Stimulated activated CD8-positive, alpha-beta memory T cell treated with anti-CD3 and anti-CD28 coated beads, Interleukin-12 subunit alpha, Interleukin-12 subunit beta, amount 100 ng/mL, for 1 hour (primary cell): Measurements from ENCODE around the gene AIP.
A peak's percentile ranks its signal among the peaks of the same experiment; 100 is the strongest.

Experiments
- DNase-seq: peaks from one replicate; pipeline ENCODE4 v3.0.0-alpha.2; 2020; ENCODE audit warnings: low read depth

AIP gene

DNA sequence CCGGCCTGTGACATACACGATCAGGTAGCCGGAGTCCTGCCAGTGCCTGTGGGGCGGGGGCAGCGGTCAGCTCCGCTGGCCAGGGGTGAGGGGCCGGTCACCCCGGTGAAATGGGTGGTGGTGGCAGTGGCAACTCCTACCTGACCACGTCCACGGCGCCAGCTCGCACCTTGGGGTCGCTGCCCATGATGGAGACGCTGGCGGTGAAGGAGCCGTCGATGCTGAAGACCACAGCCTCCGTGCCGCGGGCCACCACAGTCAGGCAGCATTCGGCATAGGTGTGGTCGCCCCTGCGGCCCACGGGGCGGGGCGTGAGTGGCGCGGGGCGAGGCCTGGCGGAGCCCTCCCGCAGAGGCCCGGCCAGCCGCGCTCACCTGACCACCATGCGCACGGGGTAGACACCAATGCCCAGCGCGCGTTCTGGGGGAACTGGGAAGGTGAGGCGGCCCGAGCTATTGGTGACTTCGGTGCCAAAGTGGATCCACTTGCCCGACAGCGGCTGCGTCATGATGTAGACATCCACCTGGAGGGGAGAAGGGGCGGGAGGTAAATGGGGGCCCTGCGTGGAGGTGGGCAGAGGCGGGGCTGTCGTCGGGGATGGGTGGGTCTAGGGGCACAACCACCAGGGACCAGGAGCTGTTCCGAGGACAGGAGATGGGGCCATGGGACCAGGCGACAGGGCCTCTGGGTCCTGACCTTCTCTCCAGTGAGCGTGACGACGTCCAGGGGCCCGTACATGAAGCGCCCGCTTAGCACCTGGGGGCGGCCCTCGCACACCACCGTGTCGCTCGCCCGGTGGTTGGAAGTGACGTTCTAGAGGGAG, 10.9 kb downstream of the AIP start:
- no peak for DNase-seq

DNA sequence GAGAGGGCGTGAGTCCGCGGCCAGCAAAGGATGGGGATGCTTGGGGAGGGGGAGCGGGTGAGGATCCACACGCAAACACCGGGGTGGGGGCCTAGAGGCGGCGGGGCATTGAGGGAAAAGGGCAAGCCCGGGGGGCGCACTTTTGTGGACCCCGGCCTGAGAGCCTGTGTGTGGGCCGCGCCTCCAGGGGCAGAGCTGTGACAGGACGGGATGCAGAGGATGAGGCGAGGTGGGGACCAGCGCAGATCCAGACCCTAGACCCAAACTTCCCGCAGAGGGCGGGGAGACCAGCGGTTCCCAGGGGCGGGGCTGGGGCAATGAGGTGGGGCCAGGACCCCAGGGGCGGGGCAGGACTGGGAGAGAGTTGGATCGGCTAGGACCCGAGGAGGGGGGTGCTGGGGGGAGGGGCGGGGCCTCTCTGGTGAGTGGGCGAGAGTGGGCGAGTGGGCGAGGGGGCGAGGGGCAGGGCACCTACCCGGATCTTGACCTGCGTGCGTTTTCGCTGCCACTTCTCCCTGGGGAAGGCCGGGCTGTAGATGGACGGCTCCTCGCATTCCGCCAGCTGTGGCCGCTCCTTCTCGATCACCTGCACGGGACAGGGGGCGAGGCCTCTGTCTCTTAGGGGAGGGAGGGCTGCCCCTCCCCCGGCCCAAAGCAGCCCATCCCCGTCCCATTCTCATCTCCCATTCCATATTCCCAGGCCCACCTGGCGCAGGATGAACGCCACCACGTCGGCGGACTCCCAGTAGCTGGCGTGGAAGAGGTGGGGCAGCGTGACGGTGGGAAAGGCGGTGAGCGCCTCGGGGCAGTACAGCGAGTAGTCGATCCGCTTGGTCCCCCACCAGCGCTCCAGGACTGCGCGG, 11.8 kb downstream of the AIP start:
- DNase-seq: no peak

DNA sequence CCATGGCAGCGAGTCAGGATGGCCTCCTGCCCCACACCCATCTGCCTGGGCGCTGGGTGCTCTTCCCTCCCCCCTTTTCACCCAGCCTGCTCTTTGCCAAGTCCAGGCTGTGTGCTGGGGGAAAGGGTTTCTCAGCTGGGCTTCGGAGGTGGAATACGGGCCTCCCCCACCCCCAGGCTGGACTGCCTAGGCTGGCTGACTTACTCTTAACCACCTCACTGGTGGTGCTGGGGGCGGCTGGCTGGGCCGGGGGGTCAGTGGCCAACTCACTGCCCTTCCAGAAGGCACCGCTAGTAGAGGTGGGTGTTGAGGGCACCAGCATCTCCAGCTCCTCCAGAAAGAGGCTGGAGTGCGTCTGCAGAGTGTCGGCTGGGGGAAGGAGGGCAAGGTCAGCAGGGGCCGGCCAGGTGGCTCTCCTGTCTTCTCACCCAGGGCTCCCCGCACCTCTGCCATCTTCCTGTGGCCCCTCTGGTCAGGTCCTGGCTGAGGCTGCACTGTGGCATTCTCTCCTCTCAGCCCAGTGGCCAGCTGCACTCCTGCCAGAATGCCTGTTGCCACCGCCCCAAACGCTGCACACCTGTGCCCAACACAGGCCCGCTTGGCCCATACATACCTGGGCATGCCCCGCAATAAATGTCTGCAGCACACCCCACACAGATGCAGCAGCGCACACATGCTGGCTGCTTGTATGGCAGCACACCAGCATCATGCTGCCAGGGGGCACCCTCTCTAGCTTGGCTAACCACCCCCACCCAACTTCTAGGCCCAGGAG, 12.6 kb downstream of the AIP start:
- no peak for DNase-seq

DNA sequence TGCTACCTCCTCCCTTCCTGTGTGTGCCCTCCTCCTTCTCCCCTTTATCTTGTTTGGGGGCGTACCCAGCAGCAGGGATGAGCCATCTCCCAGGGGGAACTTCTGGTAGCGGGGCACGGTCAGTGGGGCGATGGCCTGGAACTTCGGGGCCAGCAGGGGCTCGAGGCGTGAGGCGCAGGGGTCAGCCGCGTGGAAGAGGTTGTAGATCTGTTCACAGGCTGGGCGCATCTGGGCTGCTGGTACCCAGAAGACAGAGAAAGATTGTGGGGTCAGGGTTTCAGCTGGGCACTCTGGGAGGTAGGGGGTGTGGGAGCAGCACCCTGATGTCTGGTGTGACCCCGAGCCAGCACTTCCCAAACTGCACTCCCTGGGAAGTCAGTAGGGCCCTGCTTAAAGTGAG, 13.3 kb downstream of the AIP start:
- DNase-seq: no peak

DNA sequence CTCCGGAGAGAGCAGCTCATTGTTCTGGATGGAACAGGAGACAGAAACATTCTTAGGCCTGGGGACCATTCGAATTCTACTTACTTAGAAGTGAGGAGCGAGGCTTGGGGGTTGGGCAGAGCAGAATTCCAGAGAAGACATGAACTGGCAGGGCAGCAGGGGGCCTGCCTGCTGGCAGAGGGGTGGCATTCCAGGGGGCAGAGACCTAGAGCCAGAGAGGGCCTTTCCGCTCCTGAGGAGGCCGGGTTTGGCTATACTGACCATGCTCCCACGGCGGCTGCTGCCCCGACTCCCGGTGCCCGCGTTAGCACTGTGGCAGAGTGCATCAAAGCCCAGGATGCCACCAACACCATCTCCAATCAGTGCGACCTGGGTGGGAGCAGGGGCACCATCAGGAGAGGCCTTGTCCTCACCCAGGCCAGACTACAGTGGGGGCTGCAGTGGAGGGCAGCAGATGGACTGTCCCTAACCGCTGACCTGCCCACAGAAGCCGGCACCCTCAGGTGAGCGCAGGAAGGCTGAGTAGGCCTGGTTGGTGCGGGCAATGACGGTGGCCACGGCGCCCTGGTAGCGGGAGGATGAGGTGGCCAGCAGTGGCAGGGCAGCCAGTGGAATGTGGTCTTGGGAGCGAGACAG, 14.9 kb downstream of the AIP start:
- no peak for DNase-seq

DNA sequence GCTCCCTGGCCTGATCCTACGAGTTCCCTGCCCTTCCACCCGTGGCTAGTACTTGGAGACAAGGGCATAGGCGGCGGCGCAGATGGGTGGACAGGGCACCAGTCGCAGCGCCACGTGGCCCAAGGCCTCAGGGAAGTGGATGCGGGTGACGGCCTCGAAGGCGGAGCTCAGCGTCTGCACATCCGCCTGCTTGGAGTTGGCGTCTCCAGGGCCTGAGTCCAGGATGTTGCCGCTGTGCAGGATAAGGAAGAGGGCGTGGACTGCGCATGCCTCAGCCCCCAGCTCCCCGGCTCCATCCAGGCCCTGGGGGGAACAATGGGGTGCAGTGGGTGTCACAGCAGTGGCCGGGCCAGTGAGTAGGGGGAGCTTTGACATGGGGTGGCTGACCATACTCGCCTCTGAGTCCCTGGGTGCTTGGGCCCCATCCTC, 15.7 kb downstream of the AIP start:
- no peak for DNase-seq

DNA sequence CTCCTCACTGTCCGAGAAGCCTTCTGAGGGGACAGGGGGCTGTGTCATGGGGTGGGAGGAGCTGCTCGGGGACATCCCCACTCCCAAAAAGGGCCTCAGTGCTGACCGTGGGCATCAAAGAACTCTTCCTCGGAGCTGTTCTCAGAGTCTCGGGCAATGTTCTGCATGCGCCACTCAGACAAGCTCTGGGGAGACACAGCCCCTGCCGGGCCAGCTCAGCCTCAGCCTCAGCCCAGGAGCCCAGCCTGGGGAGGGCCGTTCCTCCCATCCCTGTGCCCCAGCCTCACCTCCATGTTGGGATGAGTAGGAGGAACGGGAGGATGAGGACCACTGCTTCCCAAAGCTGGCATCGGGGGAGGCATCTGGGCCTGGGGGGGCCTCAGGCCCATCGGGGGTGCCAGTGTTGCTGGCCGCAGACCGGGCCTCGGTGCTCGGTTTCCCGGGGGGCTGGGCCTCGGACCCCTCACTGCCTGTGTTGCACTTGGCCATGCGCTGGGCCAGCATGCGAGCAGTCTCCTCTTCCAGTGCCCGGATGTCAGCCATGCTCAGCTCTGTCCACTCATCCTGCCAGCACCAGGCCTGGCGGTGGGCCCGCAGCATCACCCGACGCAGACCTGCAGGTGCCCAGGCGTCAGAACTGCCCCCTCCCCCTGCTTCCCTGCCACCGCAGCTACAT, 17.1 kb downstream of the AIP start:
- DNase-seq: no peak

DNA sequence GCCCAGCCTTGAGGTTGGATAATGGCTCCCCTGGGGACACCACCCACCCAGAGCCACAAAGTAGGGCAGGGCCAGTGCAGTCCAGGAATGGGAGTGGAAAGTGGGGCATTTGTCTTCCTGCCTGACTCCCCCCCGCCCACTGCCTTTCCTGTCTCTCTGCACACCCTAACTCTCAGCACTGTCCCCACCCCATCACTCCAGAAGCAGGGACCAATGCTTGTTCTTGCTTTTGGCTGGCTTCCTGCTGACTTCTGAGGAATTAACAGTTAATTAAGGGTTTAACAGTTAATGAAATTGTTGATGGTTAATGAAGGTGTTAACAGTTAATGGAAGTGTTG, 17.6 kb downstream of the AIP start:
- DNase-seq: no peak

DNA sequence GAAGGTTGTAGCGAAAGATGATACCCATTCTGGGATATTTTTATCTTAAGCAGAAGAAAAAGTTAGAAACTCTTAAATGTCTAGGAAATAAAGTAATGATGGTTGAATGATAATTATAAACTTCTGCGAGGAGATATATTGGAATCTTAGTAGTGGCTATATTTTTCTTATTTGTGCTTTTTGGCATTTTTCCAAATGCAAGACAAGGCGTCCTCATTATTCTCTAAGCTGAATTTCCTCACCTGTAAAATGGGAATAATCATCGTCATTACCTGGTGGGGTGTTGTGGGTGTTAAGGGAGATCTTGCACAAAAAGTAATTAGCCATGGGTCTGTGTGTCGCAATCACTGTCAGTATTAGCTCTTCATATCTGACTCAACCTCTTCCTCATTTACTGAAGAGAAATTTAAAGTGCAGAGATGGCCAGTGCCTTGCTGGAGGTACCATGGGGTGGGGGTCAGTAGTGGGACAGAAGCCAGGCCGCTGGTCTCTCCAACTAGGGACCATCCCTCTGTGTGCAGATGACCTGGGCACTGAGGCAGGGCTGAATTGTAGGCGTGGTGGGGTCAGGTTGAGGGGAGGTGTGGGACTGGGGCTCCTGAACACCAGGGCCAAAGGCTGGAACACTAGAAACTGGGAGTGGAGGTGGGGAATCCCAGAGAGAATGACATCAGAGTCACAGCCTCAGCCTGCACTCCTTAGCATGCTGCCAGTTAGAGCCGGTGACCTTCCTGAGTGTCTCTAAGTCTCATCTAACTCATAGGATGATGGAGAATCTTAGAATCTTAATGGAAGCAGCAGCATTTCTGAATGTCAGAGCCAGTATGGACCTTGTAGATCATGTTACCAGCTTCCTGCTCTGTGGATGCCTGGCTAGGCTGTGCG, 18.2 kb downstream of the AIP start:
- no peak for DNase-seq

DNA sequence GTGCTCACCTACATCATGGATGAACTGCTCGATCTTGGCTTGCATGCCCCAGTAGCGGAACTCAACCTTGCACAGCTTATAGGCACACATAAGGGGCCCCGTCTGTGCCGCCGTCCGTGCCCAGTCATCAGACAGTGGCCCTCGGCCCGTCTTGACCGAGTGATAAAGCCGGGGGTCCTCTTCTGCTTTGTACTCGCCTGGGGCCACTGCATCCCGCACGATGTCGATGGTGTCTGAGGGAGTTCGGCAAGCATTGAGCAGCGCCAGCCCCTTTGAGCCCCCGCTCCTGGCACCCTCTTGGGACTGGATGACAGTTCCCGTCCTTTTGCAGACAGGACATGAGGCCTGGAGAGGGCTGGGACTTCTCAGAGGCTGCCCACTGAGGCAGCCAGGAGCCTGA, 19.0 kb downstream of the AIP start:
- no peak for DNase-seq

DNA sequence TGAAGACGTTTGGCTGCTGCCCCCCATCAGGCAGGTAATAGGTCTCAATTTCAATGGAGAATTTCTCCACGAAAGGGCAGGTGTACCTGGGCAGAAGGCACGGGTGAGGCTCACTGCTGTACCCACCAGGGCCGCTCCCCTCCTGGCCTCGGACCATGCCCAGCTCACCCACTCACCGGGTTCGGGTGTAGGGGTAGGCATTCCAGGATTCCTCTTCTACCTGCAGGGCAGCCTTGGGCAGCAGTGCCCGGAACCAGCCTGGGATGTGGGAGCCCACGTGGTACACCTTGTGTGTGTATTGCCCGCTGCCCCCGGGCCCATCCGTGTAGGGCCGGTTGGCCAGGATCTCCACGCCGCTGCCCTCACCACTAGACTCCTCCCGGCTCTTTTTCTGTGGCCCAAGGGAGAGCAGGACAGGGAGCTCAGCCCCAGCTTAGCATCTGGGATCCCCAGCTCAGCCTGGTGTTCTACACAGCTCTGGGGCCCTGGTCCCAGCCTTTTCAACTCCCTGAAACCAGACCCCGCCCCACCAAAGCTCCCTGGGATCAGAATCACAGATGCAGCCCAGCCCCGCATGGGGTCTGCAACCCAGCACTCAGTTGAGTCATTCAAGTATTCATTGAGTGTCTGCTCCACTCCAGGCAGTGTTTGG, 19.6 kb downstream of the AIP start:
- no peak for DNase-seq

DNA sequence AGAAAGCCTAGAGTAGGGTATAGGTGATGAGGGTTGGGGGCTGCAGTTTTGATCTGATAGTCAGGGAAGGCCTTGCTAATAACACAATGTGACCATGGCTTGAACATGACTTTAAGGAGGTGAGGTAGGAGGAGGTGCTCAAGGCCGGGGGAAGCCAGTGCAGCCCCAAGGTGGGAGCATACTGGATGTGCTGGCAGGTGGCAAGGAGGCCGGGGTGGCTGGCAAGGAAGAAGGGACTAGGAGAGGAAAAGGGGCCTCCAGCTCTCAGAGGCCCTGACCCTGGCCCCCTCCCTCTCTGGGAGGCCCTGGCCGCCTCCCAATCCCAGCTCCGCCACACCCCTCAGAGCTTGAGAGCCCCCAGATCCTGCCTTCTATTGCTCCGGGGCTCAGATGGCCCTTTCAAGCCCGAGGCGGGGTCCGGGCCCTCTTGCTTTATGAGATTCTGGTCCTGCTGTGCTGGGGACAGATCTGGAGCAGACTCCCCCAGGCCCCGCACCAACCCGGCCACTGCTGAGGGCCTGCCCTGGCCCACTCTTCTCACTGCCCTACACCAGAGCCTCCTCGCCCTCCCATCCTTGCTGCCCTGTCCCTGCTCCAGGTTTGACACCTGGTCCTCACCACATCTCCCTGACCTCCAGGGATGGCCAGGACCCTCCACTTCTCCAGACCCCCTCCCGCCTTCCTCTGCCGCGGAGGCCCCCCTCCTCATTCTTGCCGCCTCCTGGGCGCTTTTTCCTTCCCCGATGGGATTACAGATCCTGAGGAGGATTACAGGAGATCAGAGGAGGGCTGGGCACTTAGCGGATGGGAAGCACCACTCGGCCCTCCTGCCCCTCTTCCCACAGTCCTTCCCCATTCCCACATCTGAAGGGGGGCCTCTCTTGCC, 20.5 kb downstream of the AIP start:
- DNase-seq: no peak

DNA sequence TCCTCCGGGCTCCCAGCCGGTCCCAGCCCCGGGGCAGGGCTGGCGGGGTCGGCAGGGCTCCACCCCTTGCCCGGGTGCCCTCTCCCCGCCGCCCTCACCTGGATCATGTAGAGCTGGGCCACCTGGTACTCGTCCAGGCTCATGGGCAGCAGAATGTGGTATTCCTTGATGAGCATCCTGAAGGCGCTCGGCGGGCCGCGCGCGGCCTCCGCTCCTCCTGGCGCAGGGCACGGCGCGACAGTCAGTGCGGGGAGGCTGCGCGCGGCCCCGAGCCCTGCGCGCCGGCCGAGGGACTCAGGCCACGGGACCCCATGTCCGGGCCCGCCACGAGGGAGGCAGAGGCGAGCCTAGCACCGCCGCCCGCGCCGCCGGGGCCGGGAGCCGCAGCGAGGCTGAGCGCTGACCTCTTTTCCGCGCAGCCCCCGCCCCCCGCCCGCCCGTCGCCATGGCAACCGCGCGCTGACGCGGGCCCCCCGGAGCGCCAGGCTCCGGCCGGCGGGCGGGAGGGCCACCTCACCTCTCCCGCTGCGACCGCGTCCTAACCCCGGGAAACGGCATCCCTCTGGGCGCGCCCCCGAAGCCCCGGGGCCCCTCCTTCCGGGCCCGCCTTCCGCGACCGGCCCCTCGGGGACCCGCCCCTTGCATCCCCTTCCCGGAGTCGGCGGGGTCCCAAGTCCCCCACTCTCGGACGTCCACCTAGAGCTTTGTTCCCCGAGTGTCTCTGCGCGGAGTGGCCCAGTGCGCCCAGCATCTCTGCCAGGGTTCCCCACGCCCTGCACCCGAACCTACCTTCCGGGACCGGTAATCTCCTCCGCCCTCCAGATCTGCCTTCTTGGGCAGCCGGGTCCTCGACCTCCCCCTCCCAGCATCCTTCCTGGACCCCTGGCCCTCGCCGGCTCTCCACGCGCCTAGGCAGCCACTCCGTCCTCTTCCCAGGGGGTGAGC, 21.5 kb downstream of the AIP start:
- no peak for DNase-seq

DNA sequence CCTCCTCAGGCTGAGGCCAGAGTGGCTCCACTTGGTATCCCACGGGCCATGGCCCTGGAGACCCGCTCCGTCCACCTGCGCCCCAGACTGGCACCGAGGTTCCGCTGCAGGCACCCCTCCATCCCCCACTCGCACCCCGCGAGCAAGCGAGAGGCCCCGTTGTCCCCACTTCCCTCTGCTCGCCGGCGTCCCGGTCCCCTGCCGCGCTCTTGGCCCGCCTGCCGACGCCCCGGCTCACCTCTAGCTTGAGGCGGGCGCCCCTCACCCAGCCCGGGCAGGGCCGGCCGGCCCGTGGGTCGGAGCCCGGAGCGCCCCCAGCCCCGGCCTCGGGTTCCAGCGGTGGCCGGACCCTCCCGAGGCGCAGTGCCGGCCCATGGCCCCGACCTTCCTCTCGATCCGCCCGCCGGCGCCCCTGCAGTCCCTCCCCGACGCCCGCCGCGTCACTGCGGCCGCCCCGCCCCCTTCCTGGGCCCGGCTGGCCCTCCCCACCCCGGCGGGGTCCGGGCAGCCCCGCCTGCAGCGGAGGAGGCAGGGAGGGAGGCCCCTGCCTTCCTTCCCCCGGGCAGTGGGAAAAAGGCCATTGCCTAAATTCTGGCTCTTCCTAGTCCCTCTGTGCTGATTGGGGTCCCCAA, 22.2 kb downstream of the AIP start, which contains the start of gene PITPNM1:
Gene PITPNM1 (minus strand): TSS at position 414 of the 632 bp plus-strand sequence. CDS start 1,183 bp downstream, outside the sequence.
- DNase-seq: peak; percentile 59

DNA sequence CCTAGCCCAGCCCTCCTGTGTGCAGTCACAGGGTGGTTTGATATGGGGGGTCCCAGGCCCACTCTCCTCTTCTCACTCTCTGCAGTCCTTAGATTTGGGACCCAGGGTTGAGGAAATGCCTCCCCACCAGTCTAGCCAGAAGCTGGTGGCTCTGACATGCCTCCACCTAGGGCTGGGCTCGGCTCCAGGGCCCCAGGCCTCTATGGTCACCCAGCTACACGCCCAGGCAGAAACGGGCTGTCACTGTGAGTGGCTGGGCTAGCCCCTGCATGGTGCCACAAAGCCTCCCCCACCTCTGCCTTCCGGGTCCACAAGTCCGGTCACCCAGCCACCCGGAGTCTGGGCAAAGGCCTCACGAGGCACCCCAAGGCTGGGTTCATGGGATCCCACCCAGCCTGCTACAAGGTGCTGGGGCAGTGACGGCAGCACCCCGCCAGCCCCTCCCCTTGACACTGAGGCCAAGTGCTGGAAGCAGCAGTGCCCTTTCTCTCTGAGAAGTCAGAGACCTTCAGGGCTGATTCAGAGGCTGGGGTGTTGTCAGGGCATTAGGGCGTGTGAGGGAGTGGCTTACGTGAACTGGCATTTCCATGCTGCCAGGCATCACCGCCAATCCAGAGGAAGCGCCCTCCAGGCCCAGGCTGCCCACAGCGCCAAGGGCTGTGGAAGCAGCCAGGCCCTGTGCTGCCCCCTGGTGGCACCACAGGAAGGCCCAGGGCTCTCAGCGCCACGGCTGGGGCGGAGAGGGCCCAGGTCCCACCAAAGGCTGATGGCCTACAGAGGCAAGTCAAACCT, 23.0 kb downstream of the AIP start:
- DNase-seq: peak; percentile 80

DNA sequence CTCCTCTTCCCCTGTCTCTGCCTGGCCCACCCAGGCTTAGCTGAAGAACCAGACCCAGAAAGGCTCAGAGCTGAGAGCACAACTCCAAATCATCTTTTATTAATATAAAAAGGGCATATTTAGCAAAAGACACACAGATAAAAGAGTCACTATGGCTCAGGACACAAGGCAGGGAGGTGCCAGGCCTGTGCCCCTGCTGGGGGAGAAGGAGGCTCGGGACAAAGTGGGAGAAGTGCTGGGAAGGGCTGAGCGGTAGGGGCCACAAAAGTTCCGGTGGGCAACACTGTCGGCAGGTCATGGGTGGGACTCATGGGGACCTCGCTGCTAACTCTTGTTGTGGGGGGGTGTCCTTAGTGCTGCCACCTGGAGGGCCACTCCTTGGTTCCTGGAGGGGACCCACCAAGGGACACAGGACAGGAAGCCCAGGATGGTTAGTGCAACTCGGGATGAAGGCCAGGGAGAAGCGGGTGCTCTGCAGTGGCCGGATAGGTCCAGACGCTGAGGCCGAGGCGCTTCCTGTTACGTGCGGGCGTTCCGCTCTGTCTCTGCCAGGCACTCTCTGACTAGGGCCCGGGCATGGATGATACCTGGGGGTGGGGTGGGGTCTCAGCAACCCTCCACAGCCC, 23.7 kb downstream of the AIP start:
- DNase-seq: no peak
